Measurements from ENCODE around the gene PRUNE2.

Gene PRUNE2

DNA sequence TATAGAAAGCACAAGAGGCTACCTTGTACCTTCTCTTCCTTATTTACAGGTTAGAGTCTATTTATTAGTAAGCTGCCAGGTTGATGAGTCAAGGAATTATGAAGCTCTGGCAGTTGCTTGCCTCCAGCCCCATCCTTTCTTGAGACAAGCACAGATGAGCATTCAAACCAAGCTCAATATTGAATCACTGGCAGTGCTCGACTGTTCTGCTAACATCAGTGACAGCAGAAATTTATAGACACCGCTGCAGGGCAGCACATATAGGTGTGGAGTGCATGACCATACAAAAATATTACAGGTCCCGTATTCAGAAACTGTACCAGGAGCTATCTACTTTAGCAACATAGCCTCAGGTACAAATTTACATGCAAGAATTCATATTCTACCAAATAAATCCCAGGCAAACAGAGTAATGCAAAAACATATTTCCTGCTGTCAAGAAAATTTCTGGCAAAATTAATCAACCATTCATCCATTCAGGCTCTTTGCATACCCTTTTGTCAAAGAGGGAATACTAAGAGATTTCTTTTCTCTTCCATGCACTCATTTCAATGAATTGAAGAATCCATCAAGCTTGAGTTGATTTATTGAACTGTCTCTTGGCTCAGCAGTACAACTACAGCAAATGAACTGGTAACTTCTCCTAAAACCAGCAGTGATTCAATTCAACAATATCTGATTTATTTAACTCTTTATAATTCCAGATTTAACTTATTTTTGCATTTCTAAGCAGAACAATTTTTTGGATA lies 168.6 kb downstream of the PRUNE2 start:
- FAIRE-seq (no peak), DNase-seq (ENCODE audit: insufficient read length, low spot score) (no peak)

DNA sequence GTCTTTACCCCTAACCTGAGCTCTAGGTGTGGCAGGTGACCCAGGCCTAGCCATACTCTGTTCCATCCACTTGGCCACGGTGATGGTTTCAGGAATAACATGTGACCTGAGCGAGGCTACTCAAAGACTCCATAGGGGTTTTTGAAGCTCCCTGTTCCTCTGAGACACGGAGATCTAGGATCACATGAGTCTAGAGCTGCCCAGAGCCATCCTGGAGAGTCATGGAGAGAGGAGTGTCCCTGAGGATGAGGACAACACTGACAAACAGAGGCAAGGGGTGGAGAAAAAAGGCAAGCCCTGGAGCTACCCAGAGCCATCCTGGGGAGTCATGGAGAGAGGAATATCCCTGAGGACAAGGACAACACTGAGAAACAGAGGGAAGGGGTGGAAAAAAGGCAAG lies 171.2 kb downstream of the PRUNE2 start:
- DNase-seq (ENCODE audit: insufficient read length, low spot score) (no peak), FAIRE-seq (no peak)

DNA sequence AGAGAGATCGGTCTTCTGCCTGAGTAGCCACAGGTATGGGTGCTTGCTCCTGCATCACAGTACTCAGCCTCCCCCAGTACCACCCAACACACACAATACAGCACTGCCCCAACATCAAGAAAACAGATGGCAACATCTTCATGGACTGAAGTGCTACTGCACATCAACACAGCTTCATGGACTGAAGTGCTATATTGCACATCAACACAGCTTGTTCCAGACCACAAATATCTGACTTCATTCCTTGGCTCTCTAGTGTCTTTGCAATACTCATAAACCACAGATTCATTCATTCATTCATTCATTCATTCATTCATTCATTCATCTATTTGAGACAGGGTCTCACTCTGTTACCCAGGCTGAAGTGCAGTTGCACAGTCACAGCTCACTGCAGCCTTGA lies 172.8 kb downstream of the PRUNE2 start:
- FAIRE-seq: no peak

DNA sequence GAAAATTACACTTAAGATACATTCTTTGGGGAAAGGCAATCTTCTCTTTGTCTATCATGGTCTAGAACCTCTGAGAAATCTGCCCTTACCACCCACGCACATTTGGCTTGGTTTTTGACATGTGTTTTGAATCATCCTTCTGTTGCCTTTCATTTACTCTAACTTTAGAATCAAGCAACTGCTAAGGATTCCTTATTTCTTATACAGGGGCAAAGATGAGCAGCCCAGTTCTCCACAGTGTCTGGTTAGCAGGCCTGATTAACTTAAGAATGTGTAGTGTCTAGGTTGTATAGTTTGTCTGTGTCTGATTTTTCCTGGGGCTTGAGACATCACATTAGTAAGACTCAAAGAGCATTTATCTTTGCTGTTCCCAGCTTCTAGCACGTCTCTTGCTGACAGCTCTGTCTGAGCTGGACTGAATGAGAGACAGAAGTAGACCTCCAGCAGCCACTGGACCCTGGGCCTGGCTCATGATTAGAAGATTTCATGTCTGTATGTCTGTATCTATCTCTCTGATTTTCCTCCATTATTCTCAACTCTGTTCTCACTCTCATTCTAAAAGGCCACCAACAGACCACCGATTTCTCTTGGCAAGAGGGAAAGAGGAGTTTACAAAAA lies 173.5 kb downstream of the PRUNE2 start:
- FAIRE-seq (no peak), DNase-seq (ENCODE audit: insufficient read length, low spot score) (no peak)

More for the DNA sequence above, 172.8 kb downstream of the PRUNE2 start:
- no peak for DNase-seq (ENCODE audit: insufficient read length, low spot score)

DNA sequence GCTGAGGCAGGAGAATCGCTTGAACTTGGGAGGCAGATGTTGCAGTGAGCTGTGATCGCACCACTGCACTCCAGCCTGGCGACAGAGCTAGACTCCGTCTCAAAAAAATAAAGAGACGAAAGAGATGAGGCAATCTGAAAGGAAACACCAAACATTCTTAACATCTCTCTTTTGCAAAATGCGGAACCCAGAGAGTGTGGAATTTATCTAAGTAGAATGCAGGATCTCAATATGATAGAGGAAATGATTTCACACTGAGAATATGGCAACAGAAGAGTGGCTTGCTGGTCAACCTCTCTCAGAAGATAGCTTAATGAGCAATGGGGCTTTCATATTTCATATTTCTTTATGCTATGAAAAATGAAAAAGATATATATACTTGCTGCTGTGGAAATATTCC lies 175.1 kb downstream of the PRUNE2 start:
- FAIRE-seq (no peak), DNase-seq (ENCODE audit: insufficient read length, low spot score) (no peak)

DNA sequence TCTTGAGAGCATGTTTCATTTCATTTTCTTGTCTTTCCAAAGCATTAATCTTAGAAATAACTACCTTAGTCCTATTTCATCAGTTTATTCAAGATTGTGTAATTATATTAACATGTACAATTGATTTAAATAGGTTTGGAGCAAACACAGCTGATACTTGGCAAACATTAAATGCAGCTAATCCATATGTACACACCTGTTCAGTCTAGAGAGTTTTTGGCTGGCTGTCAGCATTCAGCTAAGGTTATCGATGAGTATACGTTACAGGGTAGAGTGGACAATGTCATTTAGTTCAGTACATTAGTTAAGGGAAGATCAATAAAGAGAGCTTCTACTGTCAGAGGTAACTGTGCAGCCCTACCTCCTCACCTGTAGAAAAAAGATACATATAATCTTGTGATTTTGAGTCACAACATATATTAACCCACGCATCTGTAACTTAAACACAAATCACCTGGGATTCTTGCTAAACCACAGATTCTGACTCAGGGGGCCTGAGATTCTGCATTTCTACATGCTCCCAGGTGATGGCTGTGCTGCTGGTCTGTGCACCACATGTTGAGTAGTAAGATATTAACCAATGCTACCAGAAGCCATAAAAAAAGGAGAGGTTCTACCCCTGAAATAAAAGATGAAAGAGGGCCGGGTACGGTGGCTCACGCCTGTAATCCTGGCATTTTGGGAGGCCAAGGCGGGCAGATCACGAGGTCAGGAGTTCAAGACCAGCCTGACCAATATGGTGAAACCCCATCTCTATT lies 175.8 kb downstream of the PRUNE2 start:
- DNase-seq (ENCODE audit: insufficient read length, low spot score) (no peak), FAIRE-seq (peak; percentile 9)

DNA sequence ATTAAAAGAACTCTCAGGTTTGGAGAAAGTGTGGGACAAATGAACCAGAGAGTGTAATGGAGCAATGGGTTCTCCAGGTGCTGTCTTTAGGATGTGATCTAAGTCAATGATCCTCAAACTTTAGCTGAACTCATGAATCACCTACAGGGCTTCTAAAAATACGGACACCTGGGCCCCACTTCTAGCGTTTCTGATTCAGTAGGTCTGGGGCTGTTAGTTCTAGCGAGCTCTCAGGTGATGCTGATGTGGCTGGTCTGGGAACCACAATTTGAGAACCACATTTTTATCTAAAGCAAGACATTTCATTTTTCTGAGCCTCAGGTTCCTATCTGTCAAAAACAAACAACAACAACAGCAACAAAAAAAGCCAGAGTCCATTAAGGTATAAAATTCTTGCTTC lies 176.8 kb downstream of the PRUNE2 start:
- FAIRE-seq (no peak), DNase-seq (ENCODE audit: insufficient read length, low spot score) (no peak)

DNA sequence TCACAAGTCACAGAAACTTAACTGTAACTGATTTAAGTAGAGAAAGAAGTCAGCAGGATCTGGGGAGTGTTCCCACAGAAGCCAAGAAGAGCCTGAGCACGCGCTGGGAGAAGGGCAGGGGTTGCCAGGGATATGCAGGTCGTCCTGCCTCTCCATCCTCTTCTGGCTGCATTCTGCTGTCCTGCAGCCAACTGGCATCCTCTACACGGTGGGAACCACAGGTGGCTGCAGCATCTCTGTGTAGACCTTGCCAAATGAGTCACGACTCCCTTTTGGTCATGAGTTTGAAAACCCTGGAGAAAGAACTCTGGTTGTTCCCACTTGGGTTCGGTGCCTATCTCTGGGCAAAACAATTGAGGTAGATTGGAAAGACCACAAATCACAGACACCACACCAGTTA lies 180.0 kb downstream of the PRUNE2 start:
- DNase-seq (ENCODE audit: insufficient read length, low spot score): no peak
- FAIRE-seq: no peak

DNA sequence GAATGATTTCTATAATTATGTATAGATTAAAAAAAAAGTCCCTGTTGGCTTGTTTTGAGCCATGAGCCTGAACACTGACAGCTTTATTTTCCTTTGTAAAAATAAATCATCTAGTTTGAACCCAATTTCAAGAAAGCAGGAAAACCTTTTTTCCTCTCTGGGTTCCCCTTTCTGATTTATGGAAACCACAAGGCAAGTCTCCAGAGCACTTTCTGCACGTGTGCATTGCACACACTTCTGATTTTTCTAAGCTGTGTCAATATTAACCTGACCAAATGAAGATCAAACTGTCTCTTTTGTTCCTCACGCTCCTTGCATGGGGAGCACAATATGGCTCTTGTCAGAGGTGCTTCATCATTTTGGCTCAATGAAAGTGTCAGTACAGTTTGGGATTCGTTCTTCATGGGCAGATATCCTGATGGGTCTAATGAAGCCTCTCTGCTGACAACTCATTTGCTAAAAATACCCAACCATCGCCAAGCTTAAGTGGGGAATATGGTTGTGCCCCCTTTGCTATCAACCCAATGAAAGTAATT lies 180.8 kb downstream of the PRUNE2 start:
- FAIRE-seq (no peak), DNase-seq (ENCODE audit: insufficient read length, low spot score) (no peak)

DNA sequence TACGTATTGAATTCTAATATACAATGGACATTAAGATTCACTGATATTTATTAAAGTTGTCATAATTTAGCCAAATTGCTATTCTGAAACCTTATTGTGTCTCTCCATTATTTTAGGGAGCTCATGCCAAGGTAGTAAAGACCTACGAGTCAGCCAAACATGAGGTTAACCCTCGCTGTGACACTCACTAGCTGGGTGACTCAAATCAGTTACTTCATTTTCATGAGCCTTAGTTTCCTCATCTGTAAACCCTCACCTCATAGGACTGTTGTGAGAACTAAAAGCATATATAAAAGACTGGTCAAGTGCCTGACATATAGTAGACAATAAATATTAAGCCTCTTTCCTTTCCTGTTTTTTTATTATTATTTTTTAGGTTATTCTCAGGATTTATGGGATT lies 185.7 kb downstream of the PRUNE2 start:
- FAIRE-seq: no peak

DNA sequence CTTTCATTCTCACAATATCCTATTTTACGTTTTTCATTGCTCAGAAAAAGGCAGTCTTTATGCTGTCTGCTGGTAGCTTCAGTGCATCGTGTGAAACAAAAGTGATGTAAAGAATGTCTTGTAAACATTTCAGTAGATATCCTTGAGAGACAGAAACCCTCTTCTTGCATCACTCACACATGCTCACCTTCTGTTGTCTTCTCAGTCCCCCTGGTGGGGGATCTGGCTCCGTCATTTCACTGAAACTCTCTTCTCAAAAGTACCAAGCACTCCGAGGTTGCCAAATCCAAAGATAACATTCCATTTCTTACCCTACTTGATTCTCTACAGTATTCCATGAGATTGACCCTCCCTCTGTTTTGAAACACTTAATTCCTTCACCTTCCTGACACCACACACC lies 187.7 kb downstream of the PRUNE2 start:
- DNase-seq (ENCODE audit: insufficient read length, low spot score) (no peak), FAIRE-seq (no peak)

More for the DNA sequence above, 185.7 kb downstream of the PRUNE2 start:
- no peak for DNase-seq (ENCODE audit: insufficient read length, low spot score)

DNA sequence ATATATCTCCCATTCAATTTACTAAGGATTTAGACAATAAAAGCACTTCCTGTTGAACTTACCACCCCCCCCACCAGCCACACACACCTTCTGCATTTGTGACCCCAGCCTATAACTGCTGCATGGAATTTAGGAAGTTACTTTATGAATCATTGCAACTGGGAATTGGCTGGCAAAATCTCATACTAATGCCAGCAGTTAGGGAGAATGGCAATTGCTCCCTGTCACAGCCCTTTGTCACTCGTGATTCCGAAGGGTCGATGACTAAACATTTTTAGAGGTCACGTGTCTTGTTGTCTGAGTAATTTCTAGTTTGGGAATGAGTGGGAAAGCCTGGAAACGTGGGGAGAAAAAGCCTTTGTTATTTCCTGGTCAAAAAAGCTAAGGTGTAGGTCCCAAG lies 188.3 kb downstream of the PRUNE2 start:
- DNase-seq (ENCODE audit: insufficient read length, low spot score): no peak
- FAIRE-seq: no peak

DNA sequence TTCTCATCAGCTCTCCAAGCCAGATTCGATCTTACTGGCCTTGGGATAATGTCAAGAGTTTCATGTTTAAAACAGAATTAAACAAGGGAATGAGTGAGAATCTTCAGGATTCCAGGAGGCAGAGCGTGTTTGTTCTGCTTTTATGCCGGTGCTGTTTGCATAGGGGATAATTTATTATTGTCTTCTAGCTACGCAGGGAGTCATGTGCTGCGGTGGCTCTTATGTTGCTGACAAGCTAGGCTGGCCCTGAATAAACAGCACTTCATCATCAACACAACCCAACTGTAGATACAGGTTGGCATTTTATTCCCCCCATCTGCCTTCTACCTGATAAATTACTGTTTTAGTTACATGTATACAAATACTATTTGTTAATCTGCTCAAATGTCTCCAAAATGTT lies 188.7 kb downstream of the PRUNE2 start:
- DNase-seq (ENCODE audit: insufficient read length, low spot score) (no peak), FAIRE-seq (no peak)

DNA sequence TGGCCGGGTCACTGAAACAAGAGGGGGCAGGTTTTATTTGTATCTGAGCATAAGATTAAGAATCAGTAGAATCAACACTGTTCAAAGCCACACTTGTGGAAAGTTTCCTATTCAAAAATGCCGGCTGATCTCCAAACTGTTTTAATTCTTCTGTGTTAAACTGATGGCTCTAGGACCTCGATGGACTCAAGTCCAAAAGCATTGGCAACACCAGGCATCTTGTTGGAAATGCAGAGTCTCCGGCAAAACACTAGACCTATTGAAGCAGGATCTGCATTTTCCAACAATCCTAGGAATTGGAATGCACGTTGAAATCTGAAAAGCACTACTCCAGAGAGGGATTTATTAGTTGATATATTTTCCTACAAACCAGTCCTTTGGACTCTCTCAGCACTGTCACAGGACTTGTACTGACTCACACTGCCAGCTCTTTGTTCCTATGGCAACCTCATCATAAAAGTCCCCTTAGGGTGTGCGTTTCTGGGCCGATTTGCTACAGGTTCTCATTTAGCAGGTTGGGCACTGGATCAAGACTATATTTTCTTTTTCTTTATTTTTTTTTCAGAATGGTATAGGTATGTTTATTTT lies 189.7 kb downstream of the PRUNE2 start:
- FAIRE-seq (no peak), DNase-seq (ENCODE audit: insufficient read length, low spot score) (no peak)

DNA sequence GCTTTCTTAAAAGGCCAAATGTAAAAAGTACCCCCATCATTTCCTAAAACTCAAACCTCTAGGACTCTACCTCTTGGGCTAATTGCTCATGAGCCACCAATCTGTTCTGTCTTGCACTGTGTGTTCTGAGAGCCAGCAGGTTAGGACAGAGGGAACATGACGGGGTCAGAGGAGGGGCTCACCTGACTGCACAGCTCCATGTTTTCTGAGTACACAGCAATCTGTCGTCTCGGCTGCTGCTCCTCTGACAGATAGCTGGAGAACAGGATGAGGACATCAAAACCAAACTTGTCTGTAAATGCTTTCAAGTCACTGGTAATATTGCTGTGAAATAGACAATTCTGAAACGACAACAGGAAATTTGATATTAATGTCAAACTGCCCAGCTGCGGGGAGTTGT lies 192.5 kb downstream of the PRUNE2 start:
- FAIRE-seq (no peak), DNase-seq (ENCODE audit: insufficient read length, low spot score) (no peak)

DNA sequence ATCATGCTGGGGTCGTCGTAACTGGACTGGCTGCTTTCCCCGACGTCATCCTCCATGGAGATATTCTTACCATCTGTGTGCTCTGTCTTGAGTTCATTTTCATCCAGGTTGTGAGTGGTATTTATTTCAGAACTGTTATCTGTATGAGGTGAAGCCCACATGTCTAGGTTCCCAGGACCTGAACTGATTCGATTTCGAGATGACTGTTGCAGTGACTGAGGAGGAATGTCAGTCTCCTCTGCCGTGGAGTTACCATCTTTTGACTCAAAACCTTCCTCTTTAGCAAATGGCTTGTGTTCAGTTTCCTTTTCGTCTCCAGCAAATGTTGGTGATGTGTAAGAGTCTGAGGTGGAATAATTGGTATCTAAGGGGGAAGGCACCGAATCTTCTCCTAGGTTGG lies 196.9 kb downstream of the PRUNE2 start:
- DNase-seq (ENCODE audit: insufficient read length, low spot score) (no peak), FAIRE-seq (no peak)

DNA sequence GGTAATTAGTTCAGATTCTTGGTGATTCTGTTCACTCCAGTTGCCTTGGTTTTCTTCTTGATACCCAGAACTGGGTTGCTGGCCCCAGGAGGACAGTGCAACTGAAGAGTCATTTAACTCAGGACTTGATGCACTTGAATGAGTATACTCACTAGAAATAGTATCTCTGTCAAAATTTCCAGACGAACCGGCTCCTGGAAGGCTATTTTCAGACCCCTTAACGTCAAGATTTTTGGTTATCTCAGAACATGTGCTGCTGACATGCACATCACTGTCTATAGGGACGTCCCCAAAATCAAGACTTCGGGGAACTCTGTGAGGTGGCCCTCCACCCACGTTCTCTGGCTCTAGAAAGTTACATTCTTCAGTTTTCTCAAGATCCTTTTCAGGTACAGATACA lies 198.4 kb downstream of the PRUNE2 start:
- DNase-seq (ENCODE audit: insufficient read length, low spot score) (no peak), FAIRE-seq (no peak)

DNA sequence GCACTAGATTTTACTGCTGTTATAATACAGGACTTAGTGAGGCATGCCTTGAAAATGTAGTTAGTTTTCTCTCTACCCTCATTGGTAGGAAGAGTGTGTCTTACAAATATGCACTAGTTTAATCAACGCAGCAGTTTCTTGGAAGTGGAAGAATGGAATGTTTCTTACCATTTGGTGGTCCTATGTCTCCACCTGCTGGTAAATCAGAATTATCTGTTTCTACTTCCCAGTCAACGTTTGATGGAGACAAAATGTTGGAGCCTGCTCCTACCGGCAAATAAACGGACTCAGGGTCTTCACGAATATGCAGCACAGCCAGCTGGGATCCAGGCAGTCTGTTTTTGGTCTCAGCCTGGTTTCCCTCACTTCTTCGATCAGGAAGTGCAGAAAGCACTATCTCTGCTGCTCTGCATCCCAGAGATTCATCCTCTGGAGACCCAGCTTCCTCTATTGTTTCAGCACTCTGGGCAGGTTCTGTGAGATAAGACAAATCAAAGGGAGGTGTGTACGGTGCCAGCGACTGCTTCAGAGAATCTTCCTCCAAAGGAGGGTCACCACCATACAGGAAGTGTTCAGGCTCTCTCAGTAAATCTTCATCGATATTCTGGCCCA lies 201.2 kb downstream of the PRUNE2 start:
- FAIRE-seq: no peak

DNA sequence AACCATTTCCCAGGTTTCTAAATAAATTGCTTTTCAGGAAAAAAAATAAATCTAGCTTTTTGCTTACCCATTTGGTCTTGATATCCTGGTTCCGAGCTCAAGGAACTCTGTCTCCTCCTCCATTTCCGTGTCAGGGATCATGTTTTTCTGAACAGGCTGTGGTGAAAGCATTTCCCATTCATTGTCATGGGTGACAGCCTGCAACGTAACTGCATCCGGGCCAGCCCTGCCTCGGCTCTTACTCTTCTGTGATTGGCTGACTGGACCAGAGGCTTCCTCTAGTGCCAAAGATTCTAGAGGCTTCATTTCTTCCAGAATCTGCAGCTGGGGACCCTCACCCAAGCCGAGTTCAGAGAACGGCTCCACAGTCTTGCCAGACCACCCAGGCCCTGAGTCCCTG lies 202.6 kb downstream of the PRUNE2 start:
- FAIRE-seq: no peak
- no peak for DNase-seq (ENCODE audit: insufficient read length, low spot score)

More for the DNA sequence above, 201.2 kb downstream of the PRUNE2 start:
- DNase-seq (ENCODE audit: insufficient read length, low spot score): peak; percentile 60

DNA sequence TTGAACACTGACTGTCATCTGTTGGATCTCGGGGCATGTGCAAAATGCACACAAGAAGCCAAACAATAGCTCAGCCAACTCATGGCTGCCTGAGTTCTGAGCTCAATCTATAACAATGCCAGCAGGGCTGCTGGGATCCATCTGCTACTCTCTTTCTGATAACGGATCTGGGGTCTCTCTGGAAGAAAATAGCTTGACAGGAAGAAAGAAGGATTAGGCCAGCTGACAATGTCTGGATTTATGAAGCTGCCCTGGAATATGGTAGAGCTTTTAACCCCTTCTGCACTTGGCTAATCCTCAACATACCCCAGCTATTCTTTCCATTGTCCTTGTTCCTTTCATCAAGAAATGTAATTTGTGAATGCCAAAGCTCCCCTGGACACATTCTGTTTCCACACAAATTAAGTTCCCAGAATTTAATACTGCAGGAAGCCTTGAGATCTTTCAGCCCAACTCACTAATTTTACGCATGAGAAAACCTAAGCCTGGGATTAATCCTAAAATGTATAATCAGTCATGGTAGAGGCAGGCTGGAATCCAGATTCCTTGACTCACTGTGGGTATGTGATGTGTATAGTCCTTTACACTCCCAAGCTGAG lies 204.4 kb downstream of the PRUNE2 start:
- DNase-seq (ENCODE audit: insufficient read length, low spot score): no peak
- FAIRE-seq: no peak
